HepG2 (cell line): Measurements from ENCODE around the gene RLN3. TPM values are rescaled to one million over a fixed set of nuclear protein-coding genes. Genes with fewer than 3 reads are reported as not detected.

ENCODE experiments used
- ATAC-seq: fragments of 200-7000 bp; cut with Tn5 transposase; 3 replicates; pipeline ENCODE4 v1.9.1; 2020; ENCODE audit warnings: mild to moderate bottlenecking, moderate library complexity
- BruUV-seq: library from RNA; stranded (reverse); fragments of 400-500 nt; replicated peaks from 2 replicates; lab custom pipeline; 2021; lab: Mats Ljungman, UMichigan
- CTCF ChIA-PET: fragments of 300-600 bp; formaldehyde crosslinking; extraction: SDS; loops from one replicate; lab custom pipeline; 2021; ENCODE audit warnings: low total read pairs, inconsistent platforms, low intra/inter-chr PET ratio; lab: Yijun Ruan, JAX
- POLR2A ChIA-PET: fragments of 350-600 bp; sonication (Branson Sonifier 250); formaldehyde crosslinking; loops from one replicate; lab custom pipeline; 2020; ENCODE audit warnings: antibody characterized with exemption, inconsistent platforms; lab: Yijun Ruan, JAX
- DNase-seq: peaks from one replicate; pipeline ENCODE4 v3.0.0-alpha.2; 2015; ENCODE audit warnings: low spot score
- FAIRE-seq: peaks from 3 replicates; lab custom pipeline; 2011; peaks lifted over from hg19 to GRCh38; lab: Jason Lieb, UNC
- H2AFZ ChIP-seq: one replicate; pipeline ENCODE4 v1.6.1; 2011; ENCODE audit warnings: low read length, inconsistent platforms
- H3K27ac ChIP-seq: fragments of 300-600 bp; 3 replicates; pipeline ENCODE4 v1.8.0; 2011; ENCODE audit warnings: mixed run types, mild to moderate bottlenecking, mixed read lengths, low read length, inconsistent platforms; ENCODE audit not compliant: insufficient read depth; ENCODE audit errors: extremely low read length
- H3K27me3 ChIP-seq, 2 experiments: fragments of 200-600 bp in 1 of 2; 2 replicates in 1 of 2; 3 replicates in 1 of 2; pipeline versions ENCODE4 v1.6.0 to v1.8.0; 2011; ENCODE audit warnings: low read length in 2 of 2, mild to moderate bottlenecking in 2 of 2, moderate library complexity in 2 of 2, inconsistent platforms in 1 of 2; ENCODE audit not compliant: insufficient read depth in 2 of 2, control insufficient read depth in 1 of 2
- H3K36me3 ChIP-seq, 2 experiments: fragments of 200-600 bp in 1 of 2; replicated peaks in 1 of 2; 2 replicates in 1 of 2; 3 replicates in 1 of 2; pipeline versions ENCODE4 v1.5.1 to v1.8.0; 2011; ENCODE audit warnings: low read length in 2 of 2, inconsistent platforms in 1 of 2; ENCODE audit not compliant: insufficient read depth in 2 of 2, control insufficient read depth in 1 of 2
- H3K4me1 ChIP-seq: 2 replicates; pipeline ENCODE4 v1.5.1; 2012; ENCODE audit warnings: low read length, inconsistent platforms; ENCODE audit not compliant: insufficient read depth
- H3K4me2 ChIP-seq: 2 replicates; pipeline ENCODE4 v1.6.0; 2011; ENCODE audit warnings: low read depth, low read length, inconsistent platforms
- H3K4me3 ChIP-seq, 3 experiments: fragments of 200-600 bp in 1 of 3; sonication (generic), shearing (Covaris generic) in 1 of 3; replicated peaks in 1 of 3; 2 replicates each; pipeline ENCODE4 v1.5.1; 2011 to 2016; ENCODE audit warnings: low read length in 3 of 3, inconsistent platforms in 2 of 3, low read depth in 2 of 3, mild to moderate bottlenecking in 2 of 3, control low read depth in 1 of 3, mixed read lengths in 1 of 3; ENCODE audit not compliant: insufficient read depth in 1 of 3
- H3K79me2 ChIP-seq: one replicate; pipeline ENCODE4 v1.6.1; 2011; ENCODE audit warnings: low read length, inconsistent platforms; ENCODE audit not compliant: insufficient read depth
- H3K9ac ChIP-seq: 2 replicates; pipeline ENCODE4 v1.6.0; 2011; ENCODE audit warnings: mild to moderate bottlenecking, low read depth, low read length, inconsistent platforms; ENCODE audit not compliant: insufficient read depth
- H3K9me3 ChIP-seq: 2 replicates; pipeline ENCODE4 v1.5.1; 2012; ENCODE audit warnings: mild to moderate bottlenecking, low read length
- H4K20me1 ChIP-seq: 2 replicates; pipeline ENCODE4 v1.6.0; 2011; ENCODE audit warnings: inconsistent platforms, mild to moderate bottlenecking, low read length, moderate library complexity; ENCODE audit not compliant: insufficient read depth
- GTF3A ChIP-seq: sonication (generic); formaldehyde crosslinking; conservative IDR thresholded peaks from 2 replicates; pipeline ENCODE4 v1.4.0; 2020; ENCODE audit warnings: mild to moderate bottlenecking, missing genetic modification reagents
- IRX3 ChIP-seq: sonication (generic); formaldehyde crosslinking; IDR thresholded peaks from 2 replicates; pipeline ENCODE4 v1.8.1; 2023; ENCODE audit warnings: mild to moderate bottlenecking, low read depth, missing genetic modification reagents, borderline replicate concordance
- TBL1XR1 ChIP-seq: fragments of 150-350 bp; IDR thresholded peaks from 2 replicates; pipeline ENCODE4 v1.6.1; 2014; ENCODE audit warnings: borderline replicate concordance, low read length; ENCODE audit not compliant: partially characterized antibody
- WGBS: methylation state at CpG from one replicate; pipeline ENCODE4 v1.1.6; 2017; ENCODE audit warnings: low lambda C conversion rate; 5-methylcytosine and 5-hydroxymethylcytosine counted together
- in situ Hi-C: cut with HindIII; loops from 2 replicates; pipeline ENCODE4 v1.10.0; 2017; ENCODE audit warnings: low pct_unique_long_range_greater_than_20kb; ENCODE audit not compliant: extremely low pct_ligation_motif_present
- intact Hi-C: fragments of 100-400 bp; cut with micrococcal nuclease; formaldehyde crosslinking; loops from one replicate; pipeline ENCODE4 v1.10.0; 2022; ENCODE audit not compliant: unreplicated experiment
- polyA plus RNA-seq, 8 experiments: library from polyadenylated mRNA; depleted of rRNA in 3 of 8; stranded (reverse) in 7 of 8; unstranded in 1 of 8; fragments of >200 nt; fragmentation: Illumina TruSeq in 4 of 8; extraction: Trizol in 4 of 8; gene quantifications; 2 replicates each; pipeline versions ENCODE4 v1.2.1 to v1.2.3, GENCODE V29; 2011 to 2016; ENCODE audit warnings: low read depth in 4 of 8, missing spikeins in 1 of 8, mixed read lengths in 1 of 8; ENCODE audit not compliant: insufficient read depth in 1 of 8
- total RNA-seq, 5 experiments: library from RNA; depleted of rRNA; stranded (reverse); fragments of >200 nt; fragmentation: Illumina TruSeq; extraction: Trizol; gene quantifications; 2 replicates each; pipeline ENCODE4 v1.2.3, GENCODE V29; 2016; ENCODE audit warnings: low read depth in 1 of 5

The RLN3 gene
- total and polyA plus RNA-seq, 2 of the 13 experiments (the other 11 are each of a cell fraction or from before 2014, with no cell fraction given): not detected

DNA sequence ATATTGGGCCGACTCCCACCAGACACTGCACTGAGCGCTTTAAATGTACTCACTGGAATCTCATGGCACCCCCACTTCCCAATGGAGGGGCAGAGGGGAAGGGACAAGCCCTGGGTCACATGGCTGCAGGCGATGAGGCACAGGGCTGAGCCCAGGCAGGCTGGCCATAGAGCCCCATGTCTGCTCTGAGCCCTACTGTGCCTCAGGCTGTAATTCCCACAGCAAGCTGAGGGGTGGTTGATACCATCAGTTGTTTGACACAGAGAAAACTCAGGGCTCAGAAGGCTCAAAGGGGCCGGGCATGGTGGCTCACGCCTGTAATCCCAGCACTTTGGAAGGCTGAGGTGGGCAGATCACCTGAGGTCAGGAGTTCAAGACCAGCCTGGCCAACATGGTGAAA, 46.9 kb upstream of the RLN3 start:
- CTCF ChIA-PET: no interaction called here
- POLR2A ChIA-PET: no interaction called here
- intact Hi-C loops: no loop called here
- Histone ChIP-seq H3K36me3 (peaks cover 8 to 16% of the 10 kb centered on the region in 2 experiments; a peak in 3 of 5 replicates), H3K4me3 (no peak overlapping the region), H2AFZ (no peak overlapping the region), H3K9me3 (no peaks in the 10 kb centered on the region), H4K20me1 (no peaks in the 10 kb centered on the region), H3K4me1 (peaks cover 15% of the 10 kb centered on the region), H3K27ac (no peak overlapping the region), H3K79me2 (no peaks in the 10 kb centered on the region), H3K4me2 (no peak overlapping the region), H3K9ac (no peak overlapping the region), H3K27me3 (no peaks in the 10 kb centered on the region)
- in situ Hi-C loops: no loop called here
- ATAC-seq (no peak), FAIRE-seq (no peak), DNase-seq (no peak)
- TF ChIP-seq TBL1XR1: no peak
- 77% methylated on average over 3 of the region's 5 CpGs for WGBS
- no TSS peak for BruUV-seq

DNA sequence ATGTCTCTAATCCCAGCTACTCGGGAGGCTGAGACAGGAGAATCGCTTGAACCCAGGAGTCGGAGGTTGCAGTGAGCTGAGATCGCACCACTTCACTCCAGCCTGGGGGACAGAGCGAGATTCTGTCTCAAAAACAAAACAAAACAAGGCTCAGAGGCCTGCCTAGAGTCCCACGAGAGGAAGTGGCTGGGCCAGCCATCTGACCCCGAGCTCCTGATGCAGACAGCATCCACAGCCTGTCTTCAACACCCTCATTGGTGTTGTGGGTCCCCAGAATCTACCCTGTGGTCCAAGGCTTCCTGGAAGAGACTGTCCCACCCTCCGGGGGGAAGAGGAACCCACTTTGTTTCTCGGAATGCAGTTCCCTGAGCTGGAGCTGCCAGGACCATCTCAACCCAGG, 46.5 kb upstream of the RLN3 start:
- BruUV-seq: no TSS peak
- ATAC-seq: no peak
- Histone ChIP-seq H3K4me1 (peaks cover 19% of the 10 kb centered on the region), H3K36me3 (peaks cover 6 to 13% of the 10 kb centered on the region in 2 experiments; a peak in 2 of 5 replicates), H3K4me3 (no peak overlapping the region), H3K9ac (no peak overlapping the region), H4K20me1 (no peaks in the 10 kb centered on the region), H3K27me3 (no peaks in the 10 kb centered on the region), H2AFZ (no peak overlapping the region), H3K27ac (no peak overlapping the region), H3K79me2 (no peaks in the 10 kb centered on the region), H3K9me3 (no peaks in the 10 kb centered on the region), H3K4me2 (no peak overlapping the region)
- ChIA-PET POLR2A (no interaction called here), CTCF (no interaction called here)
- no peak for FAIRE-seq
- in situ Hi-C loops: no loop called here
- 100% methylated on average over 7 of the region's 9 CpGs for WGBS
- TF ChIP-seq GTF3A (CRISPR knock-in tag): no peak
- TF ChIP-seq IRX3 (CRISPR knock-in tag): no peak
- no peak for DNase-seq
- intact Hi-C loops: no loop called here
